ENCODE results near the gene PRKN. TPM values are rescaled to one million over a fixed set of nuclear protein-coding genes. Genes with fewer than 3 reads are reported as not detected.

Gene PRKN
- total and polyA plus RNA-seq, 3 experiments from 2014 or later = 0.22 to 1.0 (median 0.55) TPM

GRCh38 chr6:161377116-161377515 lies 1350.5 kb downstream of the PRKN start:
- no peak for DNase-seq
- no peak overlapping the region for H3K27ac ChIP-seq (ENCODE audit: low read depth, low read length)
- POLR2A ChIA-PET = no interaction called here
- H3K36me3 ChIP-seq (ENCODE audit: insufficient read depth, low read length) = no peaks in the 10 kb centered on the region
- no peaks in the 10 kb centered on the region for H3K4me1 ChIP-seq (ENCODE audit: insufficient read depth, low read length)
- Mint-ChIP-seq H3K36me3 (no peaks in the 10 kb centered on the region), H3K27ac (no peak overlapping the region), H3K4me1 (no peaks in the 10 kb centered on the region), H3K4me3 (no peak overlapping the region), H3K27me3 (peaks cover 4% of the 10 kb centered on the region in 2 donors), H3K9me3 (no peaks in the 10 kb centered on the region)
- no peaks in the 10 kb centered on the region for H3K9me3 ChIP-seq (ENCODE audit: low read length)
- H3K27me3 ChIP-seq (ENCODE audit: insufficient read depth, low read length, poor library complexity, severe bottlenecking) = no peaks in the 10 kb centered on the region
- CTCF ChIA-PET = interaction anchor here (1.4 to 10.5 kb wide), 2 partner anchors 449 to 857 kb away, joined by 3 to 151 read pairs; no protein-coding TSS in a partner anchor
- H3K4me3 ChIP-seq (ENCODE audit: low read length) = no peak overlapping the region

- Histone ChIP-seq H3K27ac (ENCODE audit: low read depth, low read length) (no peak overlapping the region), H3K4me1 (ENCODE audit: insufficient read depth, low read length) (no peaks in the 10 kb centered on the region), H3K9me3 (ENCODE audit: low read length) (no peaks in the 10 kb centered on the region), H3K36me3 (ENCODE audit: insufficient read depth, low read length) (no peaks in the 10 kb centered on the region), H3K4me3 (ENCODE audit: low read length) (no peak overlapping the region), H3K27me3 (ENCODE audit: insufficient read depth, low read length, poor library complexity, severe bottlenecking) (no peaks in the 10 kb centered on the region)
- no peaks in the 10 kb centered on the region for H3K4me1 Mint-ChIP-seq
- H3K27ac Mint-ChIP-seq = no peak overlapping the region
- no peak overlapping the region for H3K4me3 Mint-ChIP-seq
- ChIA-PET POLR2A (no interaction called here), CTCF (interaction anchor here (1.4 to 10.5 kb wide), 2 partner anchors 448 to 857 kb away, joined by 3 to 151 read pairs; no protein-coding TSS in a partner anchor)
- no peaks in the 10 kb centered on the region for H3K36me3 Mint-ChIP-seq
- no peaks in the 10 kb centered on the region for H3K9me3 Mint-ChIP-seq
- no peak for DNase-seq
- H3K27me3 Mint-ChIP-seq = peaks cover 4% of the 10 kb centered on the region in 2 donors
These were observed 1351.2 kb downstream of the PRKN start for GRCh38 chr6:161376367-161376766.

GRCh38 chr6:161374971-161375873 lies 1352.3 kb downstream of the PRKN start:
- DNase-seq = no peak
- Histone ChIP-seq H3K36me3 (ENCODE audit: insufficient read depth, low read length) (no peaks in the 10 kb centered on the region), H3K27me3 (ENCODE audit: insufficient read depth, low read length, poor library complexity, severe bottlenecking) (no peaks in the 10 kb centered on the region), H3K4me3 (ENCODE audit: low read length) (no peak overlapping the region), H3K4me1 (ENCODE audit: insufficient read depth, low read length) (no peaks in the 10 kb centered on the region), H3K27ac (ENCODE audit: low read depth, low read length) (no peak overlapping the region), H3K9me3 (ENCODE audit: low read length) (no peaks in the 10 kb centered on the region)
- CTCF ChIA-PET = interaction anchor here (1.4 to 10.5 kb wide), 4 partner anchors 18 to 856 kb away, joined by 3 to 151 read pairs (median 5); no protein-coding TSS in a partner anchor
- Mint-ChIP-seq H3K9me3 (no peaks in the 10 kb centered on the region), H3K27me3 (peaks cover 4% of the 10 kb centered on the region in 2 donors), H3K4me3 (no peak overlapping the region), H3K36me3 (no peaks in the 10 kb centered on the region), H3K4me1 (no peaks in the 10 kb centered on the region), H3K27ac (no peak overlapping the region)
- POLR2A ChIA-PET = no interaction called here

- peaks cover 4% of the 10 kb centered on the region in 2 donors for H3K27me3 Mint-ChIP-seq
- Histone ChIP-seq H3K4me3 (ENCODE audit: low read length) (no peak overlapping the region), H3K36me3 (ENCODE audit: insufficient read depth, low read length) (no peaks in the 10 kb centered on the region), H3K27me3 (ENCODE audit: insufficient read depth, low read length, poor library complexity, severe bottlenecking) (no peaks in the 10 kb centered on the region), H3K4me1 (ENCODE audit: insufficient read depth, low read length) (no peaks in the 10 kb centered on the region), H3K27ac (ENCODE audit: low read depth, low read length) (no peak overlapping the region), H3K9me3 (ENCODE audit: low read length) (no peaks in the 10 kb centered on the region)
- H3K36me3 Mint-ChIP-seq = no peaks in the 10 kb centered on the region
- no peak overlapping the region for H3K4me3 Mint-ChIP-seq
- CTCF ChIA-PET = interaction anchor here (0.8 to 10.5 kb wide), 13 partner anchors 9 to 997 kb away, joined by 3 to 151 read pairs (median 4); no protein-coding TSS in a partner anchor
- H3K27ac Mint-ChIP-seq = no peak overlapping the region
- peak; percentile 22 to 61 (median 41) for DNase-seq
- H3K9me3 Mint-ChIP-seq = no peaks in the 10 kb centered on the region
- no peaks in the 10 kb centered on the region for H3K4me1 Mint-ChIP-seq
- POLR2A ChIA-PET = no interaction called here
These were observed 1353.6 kb downstream of the PRKN start for GRCh38 chr6:161373905-161374451.

GRCh38 chr6:161372422-161372793 lies 1355.2 kb downstream of the PRKN start:
- Mint-ChIP-seq H3K27ac (no peak overlapping the region), H3K27me3 (peaks cover 0 to 2% of the 10 kb centered on the region in 2 donors), H3K4me1 (no peaks in the 10 kb centered on the region), H3K4me3 (no peak overlapping the region), H3K9me3 (no peaks in the 10 kb centered on the region), H3K36me3 (no peaks in the 10 kb centered on the region)
- H3K27me3 ChIP-seq (ENCODE audit: insufficient read depth, low read length, poor library complexity, severe bottlenecking) = no peaks in the 10 kb centered on the region
- DNase-seq = no peak
- ChIA-PET POLR2A (no interaction called here), CTCF (interaction anchor here (0.6 to 10.5 kb wide), 6 partner anchors 21 to 853 kb away, joined by 3 to 151 read pairs (median 6); no protein-coding TSS in a partner anchor)
- H3K4me1 ChIP-seq (ENCODE audit: insufficient read depth, low read length) = no peaks in the 10 kb centered on the region
- no peak overlapping the region for H3K4me3 ChIP-seq (ENCODE audit: low read length)
- no peak overlapping the region for H3K27ac ChIP-seq (ENCODE audit: low read depth, low read length)
- H3K36me3 ChIP-seq (ENCODE audit: insufficient read depth, low read length) = no peaks in the 10 kb centered on the region
- H3K9me3 ChIP-seq (ENCODE audit: low read length) = no peaks in the 10 kb centered on the region

- ChIA-PET CTCF (interaction anchor here (0.6 to 10.5 kb wide), 18 partner anchors 8 to 852 kb away, joined by 3 to 151 read pairs (median 3); no protein-coding TSS in a partner anchor), POLR2A (no interaction called here)
- no peaks in the 10 kb centered on the region for H3K36me3 ChIP-seq (ENCODE audit: insufficient read depth, low read length)
- no peaks in the 10 kb centered on the region for H3K9me3 ChIP-seq (ENCODE audit: low read length)
- no peak overlapping the region for H3K4me3 Mint-ChIP-seq
- H3K27ac ChIP-seq (ENCODE audit: low read depth, low read length) = no peak overlapping the region
- H3K4me1 Mint-ChIP-seq = no peaks in the 10 kb centered on the region
- H3K4me3 ChIP-seq (ENCODE audit: low read length) = no peak overlapping the region
- H3K9me3 Mint-ChIP-seq = no peaks in the 10 kb centered on the region
- no peaks in the 10 kb centered on the region for H3K27me3 Mint-ChIP-seq
- H3K4me1 ChIP-seq (ENCODE audit: insufficient read depth, low read length) = no peaks in the 10 kb centered on the region
- H3K36me3 Mint-ChIP-seq = no peaks in the 10 kb centered on the region
- peak overlapping the region in 1 of 8 donors; percentile 25 for H3K27ac Mint-ChIP-seq
- DNase-seq = peak; percentile 56 to 75 (median 58)
- H3K27me3 ChIP-seq (ENCODE audit: insufficient read depth, low read length, poor library complexity, severe bottlenecking) = no peaks in the 10 kb centered on the region
These were observed 1356.7 kb downstream of the PRKN start for GRCh38 chr6:161370880-161371279.

GRCh38 chr6:161369339-161369738 lies 1358.2 kb downstream of the PRKN start:
- no peaks in the 10 kb centered on the region for H3K9me3 Mint-ChIP-seq
- H3K4me1 Mint-ChIP-seq = no peaks in the 10 kb centered on the region
- ChIA-PET CTCF (interaction anchor here (10.5 kb wide), 1 partner anchor 441 kb away, joined by 151 read pairs; no protein-coding TSS in a partner anchor), POLR2A (no interaction called here)
- no peaks in the 10 kb centered on the region for H3K36me3 Mint-ChIP-seq
- no peaks in the 10 kb centered on the region for H3K4me1 ChIP-seq (ENCODE audit: insufficient read depth, low read length)
- H3K27ac Mint-ChIP-seq = peak overlapping the region in 2 of 8 donors; percentile 43 to 59
- no peaks in the 10 kb centered on the region for H3K36me3 ChIP-seq (ENCODE audit: insufficient read depth, low read length)
- H3K27me3 ChIP-seq (ENCODE audit: insufficient read depth, low read length, poor library complexity, severe bottlenecking) = no peaks in the 10 kb centered on the region
- H3K9me3 ChIP-seq (ENCODE audit: low read length) = no peaks in the 10 kb centered on the region
- no peak overlapping the region for H3K27ac ChIP-seq (ENCODE audit: low read depth, low read length)
- H3K4me3 ChIP-seq (ENCODE audit: low read length) = no peak overlapping the region
- no peak overlapping the region for H3K4me3 Mint-ChIP-seq
- H3K27me3 Mint-ChIP-seq = no peaks in the 10 kb centered on the region
- no peak for DNase-seq

- H3K27me3 ChIP-seq (ENCODE audit: insufficient read depth, low read length, poor library complexity, severe bottlenecking) = no peaks in the 10 kb centered on the region
- Mint-ChIP-seq H3K27me3 (no peaks in the 10 kb centered on the region), H3K27ac (no peak overlapping the region), H3K4me1 (no peaks in the 10 kb centered on the region), H3K9me3 (peaks cover 0 to 2% (median 0%) of the 10 kb centered on the region in 5 donors), H3K36me3 (peaks cover 0 to 2% (median 0%) of the 10 kb centered on the region in 3 donors), H3K4me3 (no peak overlapping the region)
- no peak overlapping the region for H3K4me3 ChIP-seq (ENCODE audit: low read length)
- H3K4me1 ChIP-seq (ENCODE audit: insufficient read depth, low read length) = no peaks in the 10 kb centered on the region
- ChIA-PET POLR2A (interaction anchor here (0.7 kb wide), 1 partner anchor 1991 kb away, joined by 3 read pairs; no protein-coding TSS in a partner anchor), CTCF (interaction anchor here (1.4 to 10.5 kb wide), 2 partner anchors 10 to 440 kb away, joined by 3 to 151 read pairs; no protein-coding TSS in a partner anchor)
- H3K27ac ChIP-seq (ENCODE audit: low read depth, low read length) = no peak overlapping the region
- no peak for DNase-seq
- H3K9me3 ChIP-seq (ENCODE audit: low read length) = no peaks in the 10 kb centered on the region
- no peaks in the 10 kb centered on the region for H3K36me3 ChIP-seq (ENCODE audit: insufficient read depth, low read length)
These were observed 1359.1 kb downstream of the PRKN start for GRCh38 chr6:161368514-161368913.
